NOMO-1 (cell line): ENCODE measurements around the gene CELF4.

Experiments
- DNase-seq, 2 experiments: peaks; one replicate each; lab custom pipeline; 2025; ENCODE audit not compliant: unreplicated experiment in 2 of 2; lab: John Stamatoyannopoulos, UW

Gene CELF4

GRCh38 chr18:37249171-37249886, 316.3 kb downstream of the CELF4 start:
- no peak for DNase-seq

- no peak for DNase-seq
Measured at GRCh38 chr18:37248281-37248680, 317.3 kb downstream of the CELF4 start.

- DNase-seq, result no peak
Measured at GRCh38 chr18:37247497-37248161, 318.0 kb downstream of the CELF4 start.

- no peak for DNase-seq
Measured at GRCh38 chr18:37246779-37247340, 318.7 kb downstream of the CELF4 start.

- no peak for DNase-seq
Measured at GRCh38 chr18:37244618-37245017, 321.0 kb downstream of the CELF4 start.

GRCh38 chr18:37243741-37244140, 321.9 kb downstream of the CELF4 start:
- DNase-seq, result no peak

DNA sequence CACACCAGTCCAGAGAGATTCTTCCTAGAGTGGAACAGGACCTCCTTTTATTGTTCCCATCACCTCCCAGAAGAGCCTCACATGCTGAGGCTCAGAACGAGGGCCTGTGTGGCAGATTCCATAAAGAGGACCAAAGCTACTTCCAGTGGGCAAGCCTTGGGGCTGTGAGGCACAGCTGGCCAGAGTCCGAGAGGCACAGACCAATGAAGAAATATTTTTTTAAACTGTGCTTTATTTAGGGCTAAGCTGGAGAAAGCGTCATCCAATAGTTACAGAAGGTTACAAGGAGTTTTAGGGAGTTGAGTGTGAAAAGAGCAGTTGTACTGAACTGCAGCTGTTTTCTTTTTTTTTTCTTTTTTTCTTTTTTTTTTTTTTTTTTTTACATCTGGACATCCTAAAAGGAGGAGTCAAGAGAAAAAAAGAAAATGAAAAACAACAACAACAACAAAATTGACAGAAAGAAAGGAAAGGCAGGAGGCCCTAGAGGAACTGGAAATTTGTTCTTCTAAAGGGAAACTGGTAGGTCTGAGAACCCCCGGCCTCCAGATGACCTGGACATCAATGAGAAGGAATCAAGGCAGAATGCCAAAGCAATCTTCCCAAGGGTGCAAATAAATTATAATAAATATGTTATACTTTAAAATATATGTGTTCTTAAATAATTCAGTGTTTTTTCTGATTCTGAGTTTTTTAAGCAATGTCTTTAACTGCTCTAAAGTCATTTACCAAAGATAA, 322.6 kb downstream of the CELF4 start:
- DNase-seq, result no peak

DNA sequence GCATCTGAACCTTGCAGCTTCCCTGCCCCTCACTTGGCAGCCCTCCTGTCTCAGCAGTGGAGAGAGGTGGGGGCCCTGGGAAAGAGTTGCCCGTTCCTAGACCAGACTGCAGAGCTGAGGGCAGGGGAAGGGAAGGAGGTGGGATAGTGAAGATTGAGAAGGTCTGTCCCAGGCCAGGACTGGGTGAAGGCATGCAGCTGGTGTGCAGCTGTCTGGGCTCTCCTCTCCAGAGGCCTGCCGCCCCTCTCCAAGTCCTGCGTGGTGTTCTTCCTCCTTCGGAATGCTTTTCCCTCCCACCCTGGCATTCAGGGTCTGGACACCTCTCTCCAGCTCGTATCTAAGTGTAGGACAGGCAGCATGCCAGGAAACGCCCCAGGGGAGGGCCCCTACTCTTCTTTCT, 323.5 kb downstream of the CELF4 start:
- DNase-seq, result no peak

GRCh38 chr18:37238282-37239108, 327.1 kb downstream of the CELF4 start:
- DNase-seq, result no peak

DNA sequence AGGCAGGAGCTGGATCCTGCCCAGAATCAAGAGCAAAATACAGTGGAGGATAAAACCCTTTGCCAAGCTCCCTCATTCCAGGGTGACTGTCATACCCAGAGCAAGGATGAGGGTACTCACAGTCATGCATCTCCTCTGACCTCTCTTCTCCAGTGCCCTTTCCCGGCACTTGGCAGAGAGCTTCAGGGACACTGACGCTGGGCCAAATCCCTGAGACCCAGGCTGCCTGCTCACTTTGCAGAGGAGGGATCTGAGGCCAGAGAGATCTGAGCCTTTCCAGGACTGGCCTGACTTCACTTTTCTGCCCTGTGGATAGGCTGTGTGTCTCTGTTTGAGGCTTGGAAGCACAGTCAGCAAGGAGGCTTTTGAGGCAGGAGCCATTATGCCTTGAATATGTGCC, 330.0 kb downstream of the CELF4 start:
- no peak for DNase-seq

- DNase-seq, result no peak
Measured at GRCh38 chr18:37231251-37231650, 334.3 kb downstream of the CELF4 start.

GRCh38 chr18:37230768-37231167, 334.8 kb downstream of the CELF4 start:
- no peak for DNase-seq

GRCh38 chr18:37225279-37225678, 340.3 kb downstream of the CELF4 start:
- no peak for DNase-seq

GRCh38 chr18:37222999-37223378, 342.6 kb downstream of the CELF4 start:
- DNase-seq, result no peak

DNA sequence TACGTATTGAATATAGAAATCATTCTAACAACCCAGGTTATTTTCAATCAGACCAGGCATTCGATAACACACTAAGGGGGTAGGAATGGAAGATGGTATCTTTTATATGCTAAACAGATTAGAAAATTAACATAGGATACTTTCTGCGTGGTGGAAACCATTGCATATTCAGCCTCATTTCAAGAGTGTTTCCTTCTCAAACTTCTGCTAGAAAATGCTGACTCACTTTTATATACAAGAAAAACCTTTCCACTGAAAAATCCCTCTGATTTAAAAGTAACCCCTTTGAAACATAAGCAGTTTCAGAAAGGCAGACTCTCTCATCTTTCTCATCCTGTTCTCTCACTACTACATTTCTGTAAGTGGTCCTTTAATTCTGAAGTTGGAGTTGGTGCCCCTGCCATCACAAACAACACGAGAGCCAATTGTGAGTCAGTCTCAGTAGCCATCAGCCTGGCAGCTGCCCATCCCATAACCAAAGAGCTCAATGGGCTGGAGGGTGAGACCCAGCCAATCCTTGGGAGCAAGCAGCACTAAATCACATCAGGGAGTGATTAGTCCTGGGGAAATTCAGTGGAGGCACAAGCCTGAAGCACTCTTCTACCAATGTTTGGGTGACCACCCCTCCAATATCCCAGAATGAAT, 343.1 kb downstream of the CELF4 start:
- DNase-seq, result no peak

DNA sequence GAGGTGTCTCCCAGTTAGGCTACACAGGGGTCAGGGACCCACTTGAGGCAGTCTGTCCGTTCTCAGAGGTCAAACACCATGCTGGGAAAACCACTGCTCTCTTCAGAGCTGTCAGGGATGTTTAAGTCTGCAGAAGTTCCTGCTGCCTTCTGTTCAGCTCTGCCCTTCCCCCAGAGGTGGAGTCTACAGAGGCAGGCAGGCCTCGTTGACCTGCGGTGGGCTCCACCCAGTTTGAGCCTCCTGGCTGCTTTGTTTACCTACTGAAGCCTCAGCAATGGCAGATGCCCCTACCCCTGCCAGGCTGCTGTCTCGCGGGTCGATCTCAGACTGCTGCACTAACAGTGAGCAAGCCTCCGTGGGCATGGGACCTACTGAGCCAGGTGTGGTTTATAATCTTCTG, 346.3 kb downstream of the CELF4 start:
- no peak for DNase-seq

DNA sequence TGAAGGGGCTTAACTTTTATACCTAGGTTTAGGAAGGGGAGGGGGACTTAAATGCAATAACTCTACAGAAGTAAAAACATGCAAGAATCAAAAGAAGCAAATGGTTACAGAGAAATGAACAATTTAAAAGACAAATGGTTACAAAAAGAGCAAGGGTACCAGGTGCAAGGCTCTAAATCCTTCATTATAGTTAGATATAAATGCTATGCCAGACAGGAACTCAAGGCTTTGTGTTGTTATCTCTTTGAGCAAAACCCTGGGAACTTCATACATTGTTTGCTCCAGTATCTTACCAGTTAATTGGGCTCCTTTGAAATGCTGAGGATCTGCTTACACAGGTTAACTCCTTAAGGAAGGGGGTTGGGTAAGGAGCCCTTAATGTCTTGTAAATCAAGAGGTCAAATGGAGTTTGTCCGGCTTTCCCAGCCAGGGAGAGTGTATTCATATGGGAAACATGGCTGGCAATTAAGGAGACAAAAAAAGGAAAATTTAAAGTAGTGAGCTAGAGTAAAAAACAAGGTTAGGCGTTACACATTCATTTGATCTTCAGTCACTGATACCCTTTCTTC, 347.5 kb downstream of the CELF4 start:
- DNase-seq, result no peak

DNA sequence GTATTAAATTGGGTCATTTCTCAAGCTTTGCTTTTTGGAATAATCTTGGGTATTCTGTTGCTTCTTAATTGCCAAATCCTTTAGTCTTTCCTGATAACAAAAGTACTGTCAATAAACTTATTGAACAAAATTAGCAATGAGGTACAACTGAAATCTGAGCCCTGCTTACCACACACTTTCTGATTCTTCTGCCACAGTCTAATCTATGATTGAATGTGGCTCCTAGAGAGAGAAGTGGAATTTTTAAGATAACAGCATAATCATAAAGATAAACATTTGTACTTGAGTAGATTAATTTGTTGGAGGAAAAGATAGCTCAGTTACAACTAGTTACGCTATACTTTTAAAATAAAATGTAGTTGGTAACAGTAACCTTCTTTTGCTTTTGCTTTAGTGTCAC, 354.8 kb downstream of the CELF4 start:
- no peak for DNase-seq

- no peak for DNase-seq
Measured at GRCh38 chr18:37207343-37207742, 358.3 kb downstream of the CELF4 start.

- DNase-seq, result no peak
Measured at GRCh38 chr18:37199741-37200140, 365.9 kb downstream of the CELF4 start.
